KOPT-K1 (cell line): ENCODE measurements around the gene CNTNAP2.

ENCODE experiments used
- H3K27ac ChIP-seq: fragments of 200-600 bp; sonication (generic); 2 replicates; pipeline ENCODE4 v1.5.1; 2016; ENCODE audit warnings: antibody characterized with exemption, mild to moderate bottlenecking, low read depth, low read length; ENCODE audit not compliant: poor library complexity, severe bottlenecking
- H3K36me3 ChIP-seq: fragments of 200-600 bp; sonication (generic); 2 replicates; pipeline ENCODE4 v1.5.1; 2017; ENCODE audit warnings: antibody characterized with exemption, mild to moderate bottlenecking, low read length, moderate library complexity; ENCODE audit not compliant: insufficient read depth
- H3K9me3 ChIP-seq: fragments of 200-600 bp; sonication (generic); 2 replicates; pipeline ENCODE4 v1.5.1; 2017; ENCODE audit warnings: antibody characterized with exemption, low read length, mild to moderate bottlenecking; ENCODE audit not compliant: insufficient read depth, poor library complexity, severe bottlenecking

Gene CNTNAP2

GRCh38 chr7:146781352-146782116, 664.9 kb downstream of the CNTNAP2 start:
- H3K27ac ChIP-seq: no peak overlapping the region
- no peaks in the 10 kb centered on the region for H3K9me3 ChIP-seq
- no peaks in the 10 kb centered on the region for H3K36me3 ChIP-seq

GRCh38 chr7:146787266-146787665, 670.7 kb downstream of the CNTNAP2 start:
- no peaks in the 10 kb centered on the region for H3K9me3 ChIP-seq
- H3K36me3 ChIP-seq: no peaks in the 10 kb centered on the region
- H3K27ac ChIP-seq: no peak overlapping the region

- Histone ChIP-seq H3K27ac (no peak overlapping the region), H3K36me3 (no peaks in the 10 kb centered on the region)
Observed at GRCh38 chr7:146788008-146788407, 671.4 kb downstream of the CNTNAP2 start.

GRCh38 chr7:146791344-146792285, 675.0 kb downstream of the CNTNAP2 start:
- peaks cover 10% of the 10 kb centered on the region for H3K9me3 ChIP-seq
- H3K27ac ChIP-seq: no peak overlapping the region
- H3K36me3 ChIP-seq: no peaks in the 10 kb centered on the region

More at GRCh38 chr7:146788008-146788407, 671.4 kb downstream of the CNTNAP2 start:
- no peaks in the 10 kb centered on the region for H3K9me3 ChIP-seq

- Histone ChIP-seq H3K36me3 (no peaks in the 10 kb centered on the region), H3K27ac (no peak overlapping the region), H3K9me3 (no peaks in the 10 kb centered on the region)
Observed at GRCh38 chr7:146804620-146805019, 688.0 kb downstream of the CNTNAP2 start.

GRCh38 chr7:146805082-146805481, 688.5 kb downstream of the CNTNAP2 start:
- no peak overlapping the region for H3K27ac ChIP-seq
- no peaks in the 10 kb centered on the region for H3K36me3 ChIP-seq
- no peaks in the 10 kb centered on the region for H3K9me3 ChIP-seq

GRCh38 chr7:146826329-146826728, 709.7 kb downstream of the CNTNAP2 start:
- no peak overlapping the region for H3K27ac ChIP-seq
- no peaks in the 10 kb centered on the region for H3K9me3 ChIP-seq
- H3K36me3 ChIP-seq: no peaks in the 10 kb centered on the region

- no peak overlapping the region for H3K27ac ChIP-seq
- no peaks in the 10 kb centered on the region for H3K36me3 ChIP-seq
- H3K9me3 ChIP-seq: no peaks in the 10 kb centered on the region
Observed at GRCh38 chr7:146830686-146831085, 714.1 kb downstream of the CNTNAP2 start.

GRCh38 chr7:146831875-146832274, 715.3 kb downstream of the CNTNAP2 start:
- Histone ChIP-seq H3K9me3 (no peaks in the 10 kb centered on the region), H3K27ac (no peak overlapping the region), H3K36me3 (no peaks in the 10 kb centered on the region)

- Histone ChIP-seq H3K36me3 (no peaks in the 10 kb centered on the region), H3K9me3 (no peaks in the 10 kb centered on the region), H3K27ac (no peak overlapping the region)
Observed at GRCh38 chr7:146844405-146844804, 727.8 kb downstream of the CNTNAP2 start.

- no peaks in the 10 kb centered on the region for H3K9me3 ChIP-seq
- no peaks in the 10 kb centered on the region for H3K36me3 ChIP-seq
- H3K27ac ChIP-seq: no peak overlapping the region
Observed at GRCh38 chr7:146858690-146859089, 742.1 kb downstream of the CNTNAP2 start.

- Histone ChIP-seq H3K27ac (no peak overlapping the region), H3K9me3 (no peaks in the 10 kb centered on the region), H3K36me3 (no peaks in the 10 kb centered on the region)
Observed at GRCh38 chr7:146861701-146862100, 745.1 kb downstream of the CNTNAP2 start.

- Histone ChIP-seq H3K27ac (no peak overlapping the region), H3K36me3 (no peaks in the 10 kb centered on the region), H3K9me3 (no peaks in the 10 kb centered on the region)
Observed at GRCh38 chr7:146862415-146862814, 745.8 kb downstream of the CNTNAP2 start.

- Histone ChIP-seq H3K27ac (no peak overlapping the region), H3K36me3 (no peaks in the 10 kb centered on the region), H3K9me3 (no peaks in the 10 kb centered on the region)
Observed at GRCh38 chr7:146864644-146865043, 748.0 kb downstream of the CNTNAP2 start.

GRCh38 chr7:146865696-146866095, 749.1 kb downstream of the CNTNAP2 start:
- H3K36me3 ChIP-seq: no peaks in the 10 kb centered on the region
- no peaks in the 10 kb centered on the region for H3K9me3 ChIP-seq
- no peak overlapping the region for H3K27ac ChIP-seq
